Measurements from ENCODE around the gene MITF.

MITF gene

GRCh38 chr3:69761896-69762767, 22.9 kb downstream of the MITF start:
- DNase-seq: no peak

- no peak for DNase-seq
These were observed 23.5 kb downstream of the MITF start for GRCh38 chr3:69762768-69763229.

GRCh38 chr3:69763458-69763857, 24.2 kb downstream of the MITF start:
- no peak for DNase-seq

GRCh38 chr3:69764121-69764741, 25.0 kb downstream of the MITF start:
- no peak for DNase-seq

- no peak for DNase-seq
These were observed 25.6 kb downstream of the MITF start for GRCh38 chr3:69764861-69765260.

- DNase-seq: no peak
These were observed 27.4 kb downstream of the MITF start for GRCh38 chr3:69766638-69767037.

- DNase-seq: no peak
These were observed 28.3 kb downstream of the MITF start for GRCh38 chr3:69767571-69767970.

- DNase-seq: no peak
These were observed 29.2 kb downstream of the MITF start for GRCh38 chr3:69768438-69768837.

- DNase-seq: no peak
These were observed 31.0 kb downstream of the MITF start for GRCh38 chr3:69770219-69770618.

GRCh38 chr3:69770976-69771634, 31.8 kb downstream of the MITF start:
- no peak for DNase-seq

GRCh38 chr3:69772152-69772867, 33.0 kb downstream of the MITF start:
- no peak for DNase-seq

- DNase-seq: no peak
These were observed 34.8 kb downstream of the MITF start for GRCh38 chr3:69774029-69774428.

- no peak for DNase-seq
These were observed 36.5 kb downstream of the MITF start for GRCh38 chr3:69775751-69776150.

GRCh38 chr3:69776289-69776688, 37.0 kb downstream of the MITF start:
- DNase-seq: no peak

GRCh38 chr3:69776920-69777581, 37.8 kb downstream of the MITF start:
- DNase-seq: no peak

GRCh38 chr3:69777582-69777967, 38.3 kb downstream of the MITF start:
- DNase-seq: no peak

GRCh38 chr3:69781593-69781992, 42.3 kb downstream of the MITF start:
- DNase-seq: peak in 1 of 2 experiments; percentile 7

- no peak for DNase-seq
These were observed 45.8 kb downstream of the MITF start for GRCh38 chr3:69784954-69785514.

GRCh38 chr3:69785769-69786320, 46.6 kb downstream of the MITF start:
- no peak for DNase-seq

GRCh38 chr3:69786854-69787253, 47.6 kb downstream of the MITF start:
- no peak for DNase-seq

- DNase-seq: no peak
These were observed 48.3 kb downstream of the MITF start for GRCh38 chr3:69787436-69788168.
